Mesendoderm (in vitro differentiated cells): ENCODE data around the gene ADGRF3.

ENCODE experiments used
- DNase-seq: peaks from one replicate; pipeline ENCODE4 v3.0.0; 2013
- H2AK5ac ChIP-seq: 2 replicates; pipeline ENCODE4 v1.6.1; 2013; ENCODE audit warnings: low read length, inconsistent platforms
- H2BK120ac ChIP-seq: 2 replicates; pipeline ENCODE4 v1.6.1; 2013; ENCODE audit warnings: low read depth, mild to moderate bottlenecking, low read length, moderate library complexity, mixed read lengths
- H2BK15ac ChIP-seq: replicated peaks from 2 replicates; pipeline ENCODE4 v1.6.1; 2013; ENCODE audit warnings: low read depth, mild to moderate bottlenecking, moderate library complexity
- H2BK5ac ChIP-seq: 2 replicates; pipeline ENCODE4 v1.6.1; 2013; ENCODE audit warnings: low read length, inconsistent platforms
- H3K18ac ChIP-seq: 2 replicates; pipeline ENCODE4 v1.6.1; 2013; ENCODE audit warnings: mild to moderate bottlenecking, low read length, mixed read lengths
- H3K23ac ChIP-seq: one replicate; pipeline ENCODE4 v1.6.1; 2013; ENCODE audit warnings: low read length
- H3K27ac ChIP-seq: 2 replicates; pipeline ENCODE4 v1.5.1; 2013; ENCODE audit warnings: low read depth, mild to moderate bottlenecking, inconsistent platforms, low read length, moderate library complexity
- H3K27me3 ChIP-seq: 2 replicates; pipeline ENCODE4 v1.6.1; 2013; ENCODE audit warnings: low read length, control low read depth, mild to moderate bottlenecking, inconsistent platforms; ENCODE audit not compliant: insufficient read depth, poor library complexity
- H3K36me3 ChIP-seq: 2 replicates; pipeline ENCODE4 v1.6.1; 2013; ENCODE audit warnings: low read length, inconsistent platforms; ENCODE audit not compliant: control insufficient read depth, insufficient read depth
- H3K4ac ChIP-seq: one replicate; pipeline ENCODE4 v1.6.1; 2013; ENCODE audit warnings: low read depth, mild to moderate bottlenecking, low read length, moderate library complexity
- H3K4me1 ChIP-seq: 2 replicates; pipeline ENCODE4 v1.6.1; 2013; ENCODE audit warnings: low read depth, low read length, inconsistent platforms; ENCODE audit not compliant: control insufficient read depth
- H3K4me2 ChIP-seq: 2 replicates; pipeline ENCODE4 v1.6.1; 2013; ENCODE audit warnings: low read length
- H3K4me3 ChIP-seq: 2 replicates; pipeline ENCODE4 v1.5.1; 2013; ENCODE audit warnings: mild to moderate bottlenecking, low read length
- H3K56ac ChIP-seq: one replicate; pipeline ENCODE4 v1.6.1; 2013; ENCODE audit warnings: low read length
- H3K79me1 ChIP-seq: 2 replicates; pipeline ENCODE4 v1.6.1; 2013; ENCODE audit warnings: low read length, inconsistent platforms
- H3K79me2 ChIP-seq: 2 replicates; pipeline ENCODE4 v1.6.1; 2013; ENCODE audit warnings: mild to moderate bottlenecking, low read length; ENCODE audit not compliant: control insufficient read depth, insufficient read depth
- H3K9ac ChIP-seq: 2 replicates; pipeline ENCODE4 v1.6.1; 2013; ENCODE audit warnings: low read length, inconsistent platforms
- H4K5ac ChIP-seq: one replicate; pipeline ENCODE4 v1.6.1; 2013; ENCODE audit warnings: low read length
- H4K8ac ChIP-seq: one replicate; pipeline ENCODE4 v1.6.1; 2013; ENCODE audit warnings: low read depth, mild to moderate bottlenecking, control low read depth, low read length, moderate library complexity
- WGBS: extraction: QIAGEN DNeasy Blood & Tissue Kit; methylation state at CpG from one replicate; pipeline ENCODE4 v1.1.7; 2013; ENCODE audit warnings: low lambda C conversion rate, missing lambda C conversion rate; ENCODE audit not compliant: insufficient coverage; ENCODE audit errors: extremely low coverage; 5-methylcytosine and 5-hydroxymethylcytosine counted together

The ADGRF3 gene

DNA sequence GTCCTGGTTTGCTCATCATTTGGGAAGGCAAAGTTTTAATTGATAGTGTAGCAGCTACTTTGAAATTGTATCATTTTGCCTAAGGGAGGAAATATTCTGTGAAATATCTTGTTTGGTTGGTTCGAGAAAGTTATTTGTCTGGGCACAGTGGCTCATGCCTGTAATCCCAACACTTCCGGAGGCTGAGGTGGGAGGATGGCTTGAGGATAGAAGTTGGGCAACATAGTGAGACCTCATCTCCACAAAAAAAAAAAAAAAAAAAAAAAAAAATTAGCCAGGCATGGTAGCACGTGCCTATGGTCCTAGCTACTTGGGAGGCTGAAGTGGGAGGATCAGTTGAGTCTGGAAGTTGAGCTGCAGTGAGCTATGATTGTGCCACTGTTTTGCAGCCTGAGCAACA is 3.1 kb upstream of the ADGRF3 start:
- Histone ChIP-seq H2BK15ac (no peak overlapping the region), H2AK5ac (no peak overlapping the region), H3K56ac (no peak overlapping the region), H3K27me3 (no peaks in the 10 kb centered on the region), H2BK5ac (no peak overlapping the region), H3K4ac (no peak overlapping the region), H3K4me3 (no peak overlapping the region), H3K27ac (no peak overlapping the region), H4K5ac (no peak overlapping the region), H3K79me2 (peaks cover 56% of the 10 kb centered on the region), H3K36me3 (no peaks in the 10 kb centered on the region), H3K4me2 (no peak overlapping the region), H3K4me1 (peaks cover 2% of the 10 kb centered on the region), H4K8ac (no peak overlapping the region), H2BK120ac (no peak overlapping the region), H3K79me1 (peaks cover 13% of the 10 kb centered on the region), H3K18ac (no peak overlapping the region), H3K23ac (no peak overlapping the region), H3K9ac (no peak overlapping the region)
- DNase-seq = no peak
- no CpG with 5 or more reads among the region's 3 CpGs for WGBS

DNA sequence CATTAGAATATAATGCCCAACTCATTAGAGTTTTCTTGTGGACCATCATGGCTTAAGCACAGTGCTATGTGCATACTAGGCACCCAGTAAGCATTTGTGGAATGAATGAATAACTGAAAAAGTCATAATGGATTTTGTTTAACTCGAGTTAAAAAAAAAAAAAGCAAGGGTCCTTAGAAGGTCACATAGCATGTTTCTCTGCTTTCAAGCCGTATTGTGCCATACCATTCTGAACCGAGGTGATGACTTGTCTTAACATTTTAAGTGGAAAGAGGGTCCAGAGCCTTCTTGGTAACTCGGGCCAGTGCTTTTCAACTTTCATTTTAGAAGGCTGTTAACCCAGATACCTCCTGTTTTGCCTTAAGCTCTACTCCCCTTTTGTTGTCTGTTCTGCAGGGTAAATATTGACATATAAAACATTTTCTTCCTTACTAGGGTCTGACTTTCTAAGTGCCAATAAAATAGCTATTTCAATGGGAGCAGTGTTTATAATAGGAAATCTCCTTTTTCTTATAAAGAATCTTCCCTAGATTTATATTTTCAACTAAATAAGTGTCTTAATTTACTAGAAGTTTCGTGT is 787 bp upstream of the ADGRF3 start:
- WGBS = no CpG with 5 or more reads among the region's 5 CpGs
- Histone ChIP-seq H3K4me2 (peak overlapping the region; percentile 15), H2BK5ac (no peak overlapping the region), H3K79me2 (peaks cover 43% of the 10 kb centered on the region), H3K27me3 (no peaks in the 10 kb centered on the region), H3K4me3 (peak overlapping the region; percentile 93), H3K27ac (no peak overlapping the region), H2BK15ac (no peak overlapping the region), H2BK120ac (no peak overlapping the region), H3K23ac (no peak overlapping the region), H3K36me3 (no peaks in the 10 kb centered on the region), H3K79me1 (peaks cover 10% of the 10 kb centered on the region), H4K8ac (no peak overlapping the region), H3K4ac (no peak overlapping the region), H3K9ac (peak overlapping the region; percentile 90), H3K4me1 (no peaks in the 10 kb centered on the region), H3K56ac (peak overlapping the region; percentile 93), H3K18ac (no peak overlapping the region), H4K5ac (no peak overlapping the region), H2AK5ac (no peak overlapping the region)
- DNase-seq = no peak

DNA sequence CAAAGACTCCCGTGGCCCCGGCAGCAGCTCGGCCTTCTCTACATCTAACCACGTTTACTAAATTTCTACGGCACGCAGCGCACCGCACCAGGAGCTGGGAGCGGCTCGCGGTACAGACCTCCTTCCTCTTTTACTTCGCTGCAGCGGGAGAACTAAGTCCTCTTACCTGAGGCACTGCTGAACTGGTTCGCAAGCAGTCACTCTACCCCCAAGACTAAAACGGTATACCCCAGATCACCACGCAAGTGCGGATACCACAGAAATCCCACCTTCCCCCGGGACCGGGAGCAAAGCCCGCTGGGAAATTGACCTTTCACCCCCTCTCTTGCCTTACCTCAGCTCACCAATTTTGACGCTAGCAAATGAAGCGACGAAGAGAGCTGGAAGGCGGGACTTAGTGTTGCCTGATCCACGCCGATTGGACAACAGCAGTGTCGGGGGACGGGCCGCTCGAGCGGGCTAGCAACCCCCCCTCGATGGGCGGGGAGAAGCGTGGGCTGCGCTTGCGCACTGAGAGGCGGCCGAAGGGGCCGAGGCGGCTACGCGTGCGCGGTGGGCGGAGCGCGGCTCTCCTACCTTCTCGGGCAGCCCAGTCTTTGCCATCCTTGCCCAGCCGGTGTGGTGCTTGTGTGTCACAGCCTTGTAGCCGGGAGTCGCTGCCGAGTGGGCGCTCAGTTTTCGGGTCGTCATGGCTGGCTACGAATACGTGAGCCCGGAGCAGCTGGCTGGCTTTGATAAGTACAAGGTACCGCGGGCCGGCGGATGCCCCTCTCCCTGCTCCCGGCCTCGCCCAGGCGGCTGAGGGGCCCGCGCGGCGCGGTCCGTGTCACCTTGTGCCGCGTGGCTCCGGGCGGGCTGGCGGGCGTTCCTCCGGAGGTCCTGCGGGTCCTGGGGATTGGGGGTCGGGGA is 790 bp downstream of the ADGRF3 start, which contains the start of gene SELENOI:
SELENOI (plus strand) TSS at position 599 of the 909 bp plus-strand sequence; CDS start at position 689, 90 bp downstream.
- H2BK5ac ChIP-seq = peak within 1 kb of the TSS; percentile 60
- H3K36me3 ChIP-seq = no peaks in the 10 kb centered on the region
- peak within 1 kb of the TSS; percentile 90 for H3K9ac ChIP-seq
- peak within 1 kb of the TSS; percentile 87 for H4K8ac ChIP-seq
- peak; percentile 100 for DNase-seq
- peak within 1 kb of the TSS; percentile 93 for H3K27ac ChIP-seq
- peak within 1 kb of the TSS; percentile 78 for H3K4ac ChIP-seq
- WGBS = no CpG with 5 or more reads among the region's 80 CpGs
- H3K27me3 ChIP-seq = no peaks in the 10 kb centered on the region
- H3K4me1 ChIP-seq = no peaks in the 10 kb centered on the region
- H2BK15ac ChIP-seq = no peak within 1 kb of the TSS
- H3K79me2 ChIP-seq = peaks cover 31% of the 10 kb centered on the region
- no peak within 1 kb of the TSS for H3K23ac ChIP-seq
- peak within 1 kb of the TSS; percentile 95 for H3K4me3 ChIP-seq
- peak within 1 kb of the TSS; percentile 65 for H3K18ac ChIP-seq
- no peak within 1 kb of the TSS for H2BK120ac ChIP-seq
- H3K79me1 ChIP-seq = peaks cover 4% of the 10 kb centered on the region
- H3K56ac ChIP-seq = peak within 1 kb of the TSS; percentile 94
- no peak within 1 kb of the TSS for H4K5ac ChIP-seq
- no peak within 1 kb of the TSS for H2AK5ac ChIP-seq
- peak within 1 kb of the TSS; percentile 73 for H3K4me2 ChIP-seq

DNA sequence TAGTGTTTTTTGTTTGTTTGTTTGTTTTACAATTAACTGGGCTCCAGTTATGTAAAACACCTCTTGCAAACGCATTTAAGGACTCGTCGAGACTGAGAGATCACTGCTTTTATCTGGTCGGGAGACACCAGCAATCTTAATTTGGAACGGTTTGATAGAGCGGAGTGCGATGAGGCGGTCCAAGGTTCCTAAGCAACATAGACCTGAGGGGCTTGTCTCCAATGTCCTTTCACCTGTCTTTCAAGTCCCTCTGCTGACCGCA is 1.4 kb downstream of the ADGRF3 start:
- DNase-seq = no peak
- Histone ChIP-seq H2BK5ac (no peak overlapping the region), H2AK5ac (no peak overlapping the region)

DNA sequence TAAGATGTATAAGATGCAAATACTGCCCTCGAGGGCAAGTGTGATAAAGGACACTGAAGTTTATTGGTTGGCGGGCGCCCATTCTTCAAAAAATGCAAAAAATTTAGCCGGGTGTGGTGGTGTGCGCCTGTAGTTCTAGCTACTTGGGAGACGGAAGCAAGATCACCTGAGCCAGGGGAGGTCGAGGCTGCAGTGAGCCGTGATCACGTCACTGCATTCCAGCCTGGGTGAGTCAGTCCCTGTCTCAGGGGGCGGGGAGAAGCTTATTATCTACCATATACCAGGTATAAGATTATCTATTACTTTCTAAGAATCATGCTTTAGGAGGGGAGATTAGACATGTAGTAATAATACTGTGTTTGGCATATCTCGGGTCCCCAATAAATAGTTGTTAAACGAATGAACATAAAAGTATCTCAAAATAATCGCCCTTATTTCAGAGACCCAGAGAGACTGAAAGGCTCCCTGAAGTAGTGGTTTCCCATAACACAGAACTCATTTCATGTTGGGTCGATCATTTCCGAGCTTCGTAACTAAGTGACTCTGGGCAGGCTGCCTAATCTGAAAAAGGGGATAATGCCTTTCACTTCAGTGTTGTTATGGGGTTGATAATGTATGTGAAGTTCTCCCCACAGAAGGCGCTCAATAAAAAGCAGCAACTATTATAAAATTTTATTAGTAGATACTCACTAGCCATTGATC is 1.9 kb downstream of the ADGRF3 start:
- Histone ChIP-seq H3K4me3 (peak overlapping the region; percentile 95), H3K27me3 (no peaks in the 10 kb centered on the region), H3K18ac (no peak overlapping the region), H4K5ac (no peak overlapping the region), H3K36me3 (no peaks in the 10 kb centered on the region), H3K4me1 (no peaks in the 10 kb centered on the region), H2BK5ac (no peak overlapping the region), H2BK120ac (no peak overlapping the region), H4K8ac (no peak overlapping the region), H3K4ac (no peak overlapping the region), H2AK5ac (no peak overlapping the region), H3K9ac (peak overlapping the region; percentile 89), H3K23ac (no peak overlapping the region), H3K27ac (peak overlapping the region; percentile 20), H3K79me2 (peaks cover 27% of the 10 kb centered on the region), H3K56ac (peak overlapping the region; percentile 94), H3K4me2 (peak overlapping the region; percentile 73), H3K79me1 (peaks cover 4% of the 10 kb centered on the region), H2BK15ac (no peak overlapping the region)
- WGBS = no CpG with 5 or more reads among the region's 17 CpGs
- DNase-seq = peak; percentile 84

More for the DNA sequence above, 1.4 kb downstream of the ADGRF3 start:
- no peak overlapping the region for H2BK15ac ChIP-seq
- H4K8ac ChIP-seq = no peak overlapping the region
- peaks cover 27% of the 10 kb centered on the region for H3K79me2 ChIP-seq
- H3K4me3 ChIP-seq = peak overlapping the region; percentile 95
- peak overlapping the region; percentile 94 for H3K56ac ChIP-seq
- peak overlapping the region; percentile 78 for H3K4ac ChIP-seq
- no CpG with 5 or more reads among the region's 9 CpGs for WGBS
- peaks cover 4% of the 10 kb centered on the region for H3K79me1 ChIP-seq
- no peak overlapping the region for H4K5ac ChIP-seq
- peak overlapping the region; percentile 89 for H3K9ac ChIP-seq
- H3K4me1 ChIP-seq = no peaks in the 10 kb centered on the region
- H3K23ac ChIP-seq = no peak overlapping the region
- H3K27ac ChIP-seq = peak overlapping the region; percentile 93
- H3K4me2 ChIP-seq = peak overlapping the region; percentile 73
- no peaks in the 10 kb centered on the region for H3K36me3 ChIP-seq
- no peaks in the 10 kb centered on the region for H3K27me3 ChIP-seq
- H2BK120ac ChIP-seq = no peak overlapping the region
- H3K18ac ChIP-seq = peak overlapping the region; percentile 62
